Smooth muscle cell (in vitro differentiated cells): ENCODE measurements around the gene TCEA2. TPM values are rescaled to one million over a fixed set of nuclear protein-coding genes. Genes with fewer than 3 reads are reported as not detected.

Source experiments
- DNase-seq: peaks from one replicate; lab custom pipeline; 2025; ENCODE audit not compliant: unreplicated experiment; lab: John Stamatoyannopoulos, UW
- H2AFZ ChIP-seq: fragments of 200-600 bp; sonication (generic); 2 replicates; pipeline ENCODE4 v1.6.0; 2016; ENCODE audit warnings: antibody characterized with exemption, low read depth, mild to moderate bottlenecking
- H3F3A ChIP-seq: fragments of 200-600 bp; sonication (generic); 2 replicates; pipeline ENCODE4 v1.6.0; 2017; ENCODE audit warnings: antibody characterized with exemption, low read depth
- H3K27ac ChIP-seq: fragments of 200-600 bp; sonication (generic); 2 replicates; pipeline ENCODE4 v1.5.1; 2016; ENCODE audit warnings: low read depth, mild to moderate bottlenecking
- H3K27me3 ChIP-seq: fragments of 200-600 bp; sonication (generic); 2 replicates; pipeline ENCODE4 v1.6.1; 2016; ENCODE audit warnings: low read depth, mild to moderate bottlenecking
- H3K36me3 ChIP-seq: fragments of 200-600 bp; sonication (generic); 2 replicates; pipeline ENCODE4 v1.5.1; 2016; ENCODE audit warnings: low read depth
- H3K4me1 ChIP-seq: fragments of 200-600 bp; sonication (generic); 2 replicates; pipeline ENCODE4 v1.5.1; 2016; ENCODE audit warnings: low read depth
- H3K4me2 ChIP-seq: fragments of 200-600 bp; sonication (generic); 2 replicates; pipeline ENCODE4 v1.6.0; 2016; ENCODE audit warnings: mild to moderate bottlenecking
- H3K4me3 ChIP-seq: fragments of 200-600 bp; sonication (generic); 2 replicates; pipeline ENCODE4 v1.5.1; 2016; ENCODE audit warnings: mild to moderate bottlenecking
- H3K79me2 ChIP-seq: fragments of 200-600 bp; sonication (generic); 2 replicates; pipeline ENCODE4 v1.6.0; 2016; ENCODE audit warnings: low read depth, mild to moderate bottlenecking
- H3K9ac ChIP-seq: fragments of 200-600 bp; sonication (generic); 2 replicates; pipeline ENCODE4 v1.6.0; 2016; ENCODE audit warnings: low read depth
- H3K9me3 ChIP-seq: fragments of 200-600 bp; sonication (generic); replicated peaks from 2 replicates; pipeline ENCODE4 v1.5.1; 2016; ENCODE audit warnings: low read depth
- H4K20me1 ChIP-seq: fragments of 200-600 bp; sonication (generic); 2 replicates; pipeline ENCODE4 v1.6.0; 2016; ENCODE audit warnings: low read depth
- CTCF ChIP-seq: fragments of 200-600 bp; sonication (generic); IDR thresholded peaks from 2 replicates; pipeline ENCODE4 v1.5.1; 2017; ENCODE audit warnings: borderline replicate concordance, mild to moderate bottlenecking, antibody characterized with exemption; ENCODE audit not compliant: insufficient read depth, poor library complexity, severe bottlenecking
- WGBS: methylation state at CpG from one replicate; pipeline ENCODE4 v1.1.7; 2016; ENCODE audit warnings: low lambda C conversion rate; 5-methylcytosine and 5-hydroxymethylcytosine counted together
- polyA plus RNA-seq: library from polyadenylated mRNA; unstranded; fragments of >200 nt; fragmentation: Nextera tagmentation; extraction: Ambion mirVana; gene quantifications from 2 replicates; pipeline ENCODE4 v1.2.1, GENCODE V29; 2016
- total RNA-seq: library from RNA; depleted of rRNA; stranded (reverse); fragments of >200 nt; gene quantifications from 2 replicates; pipeline ENCODE4 v1.2.3, GENCODE V29; 2014

The TCEA2 gene
- total and polyA plus RNA-seq, 2 experiments from 2014 or later: 24.9 to 89.5 TPM

- no peaks in the 10 kb centered on the region for H3F3A ChIP-seq
- H3K9me3 ChIP-seq: no peaks in the 10 kb centered on the region
- H3K27me3 ChIP-seq: no peaks in the 10 kb centered on the region
- H2AFZ ChIP-seq: no peak overlapping the region
- no peaks in the 10 kb centered on the region for H3K4me1 ChIP-seq
- peaks cover 7% of the 10 kb centered on the region for H4K20me1 ChIP-seq
- no peaks in the 10 kb centered on the region for H3K79me2 ChIP-seq
- no peak overlapping the region for H3K9ac ChIP-seq
- no peak overlapping the region for H3K27ac ChIP-seq
- WGBS: 98% methylated on average over 17 of the region's 17 CpGs
- H3K4me2 ChIP-seq: no peak overlapping the region
- no peak for DNase-seq
- no peak for TF ChIP-seq CTCF
- peaks cover 4% of the 10 kb centered on the region for H3K36me3 ChIP-seq
- H3K4me3 ChIP-seq: no peak overlapping the region
These were observed 40.2 kb upstream of the TCEA2 start for GRCh38 chr20:64022671-64023360.

GRCh38 chr20:64023361-64024140 is 39.4 kb upstream of the TCEA2 start:
- H3K9ac ChIP-seq: no peak overlapping the region
- H4K20me1 ChIP-seq: peaks cover 7% of the 10 kb centered on the region
- no peaks in the 10 kb centered on the region for H3K79me2 ChIP-seq
- H3K27ac ChIP-seq: no peak overlapping the region
- H3K9me3 ChIP-seq: no peaks in the 10 kb centered on the region
- H3K4me1 ChIP-seq: no peaks in the 10 kb centered on the region
- no peak for DNase-seq
- H3K27me3 ChIP-seq: no peaks in the 10 kb centered on the region
- H3F3A ChIP-seq: no peaks in the 10 kb centered on the region
- H3K4me3 ChIP-seq: no peak overlapping the region
- no peak overlapping the region for H3K4me2 ChIP-seq
- WGBS: 97% methylated on average over 13 of the region's 15 CpGs
- H3K36me3 ChIP-seq: peaks cover 4% of the 10 kb centered on the region
- TF ChIP-seq CTCF: no peak
- H2AFZ ChIP-seq: no peak overlapping the region

- peaks cover 4% of the 10 kb centered on the region for H3K36me3 ChIP-seq
- no peaks in the 10 kb centered on the region for H3K4me1 ChIP-seq
- no peaks in the 10 kb centered on the region for H3K79me2 ChIP-seq
- DNase-seq: no peak
- WGBS: 93% methylated on average over 17 of the region's 17 CpGs
- H3F3A ChIP-seq: no peaks in the 10 kb centered on the region
- no peak for TF ChIP-seq CTCF
- H3K4me3 ChIP-seq: no peak overlapping the region
- no peak overlapping the region for H3K27ac ChIP-seq
- no peaks in the 10 kb centered on the region for H3K27me3 ChIP-seq
- no peak overlapping the region for H2AFZ ChIP-seq
- H4K20me1 ChIP-seq: peaks cover 7% of the 10 kb centered on the region
- H3K4me2 ChIP-seq: no peak overlapping the region
- no peaks in the 10 kb centered on the region for H3K9me3 ChIP-seq
- no peak overlapping the region for H3K9ac ChIP-seq
These were observed 38.6 kb upstream of the TCEA2 start for GRCh38 chr20:64024141-64024990.
